ENCODE results near the gene ARHGAP26.
"Not testable (repeated sequence)": the region's sequence is repeated elsewhere in the genome, so short reads cannot be mapped to it uniquely, and the experiment has no call there.

- TF ChIP-seq CTCF, POLR2A (IDR thresholded peaks at IDR 0.05): not testable (repeated sequence)
These were observed 158.8 kb downstream of the ARHGAP26 start for GRCh38 chr5:142928999-142929398.
